Amygdala (tissue), 56 donors: Measurements from ENCODE around the gene SLC7A6.
A peak's percentile ranks its signal among the peaks of the same experiment; 100 is the strongest.

Experiments used
- DNase-seq, 56 donors: peaks; one replicate each; lab custom pipeline; 2025; lab: John Stamatoyannopoulos, UW

The SLC7A6 gene

GRCh38 chr16:68335175-68335574 is 70.8 kb downstream of the SLC7A6 start:
- no peak for DNase-seq

GRCh38 chr16:68338326-68339119 is 74.2 kb downstream of the SLC7A6 start:
- DNase-seq = no peak

- DNase-seq = no peak
Observed at GRCh38 chr16:68339214-68339613, 74.9 kb downstream of the SLC7A6 start.

- no peak for DNase-seq
Observed at GRCh38 chr16:68342620-68343019, 78.3 kb downstream of the SLC7A6 start.

GRCh38 chr16:68343137-68343536 is 78.8 kb downstream of the SLC7A6 start:
- DNase-seq = no peak

- no peak for DNase-seq
Observed at GRCh38 chr16:68344252-68344651, 79.9 kb downstream of the SLC7A6 start.

GRCh38 chr16:68345351-68345810 is 81.1 kb downstream of the SLC7A6 start:
- no peak for DNase-seq

- DNase-seq = no peak
Observed at GRCh38 chr16:68345958-68346635, 81.8 kb downstream of the SLC7A6 start.

- DNase-seq = no peak
Observed at GRCh38 chr16:68346892-68347480, 82.7 kb downstream of the SLC7A6 start.

GRCh38 chr16:68347605-68348004 is 83.3 kb downstream of the SLC7A6 start:
- DNase-seq = no peak

GRCh38 chr16:68348639-68349445 is 84.5 kb downstream of the SLC7A6 start:
- DNase-seq = no peak

- no peak for DNase-seq
Observed at GRCh38 chr16:68349838-68350410, 85.6 kb downstream of the SLC7A6 start.

GRCh38 chr16:68350813-68351350 is 86.6 kb downstream of the SLC7A6 start:
- peak in 1 of 56 donors; percentile 11 for DNase-seq
